Measurements from ENCODE around the gene C1orf35.

Gene C1orf35

DNA sequence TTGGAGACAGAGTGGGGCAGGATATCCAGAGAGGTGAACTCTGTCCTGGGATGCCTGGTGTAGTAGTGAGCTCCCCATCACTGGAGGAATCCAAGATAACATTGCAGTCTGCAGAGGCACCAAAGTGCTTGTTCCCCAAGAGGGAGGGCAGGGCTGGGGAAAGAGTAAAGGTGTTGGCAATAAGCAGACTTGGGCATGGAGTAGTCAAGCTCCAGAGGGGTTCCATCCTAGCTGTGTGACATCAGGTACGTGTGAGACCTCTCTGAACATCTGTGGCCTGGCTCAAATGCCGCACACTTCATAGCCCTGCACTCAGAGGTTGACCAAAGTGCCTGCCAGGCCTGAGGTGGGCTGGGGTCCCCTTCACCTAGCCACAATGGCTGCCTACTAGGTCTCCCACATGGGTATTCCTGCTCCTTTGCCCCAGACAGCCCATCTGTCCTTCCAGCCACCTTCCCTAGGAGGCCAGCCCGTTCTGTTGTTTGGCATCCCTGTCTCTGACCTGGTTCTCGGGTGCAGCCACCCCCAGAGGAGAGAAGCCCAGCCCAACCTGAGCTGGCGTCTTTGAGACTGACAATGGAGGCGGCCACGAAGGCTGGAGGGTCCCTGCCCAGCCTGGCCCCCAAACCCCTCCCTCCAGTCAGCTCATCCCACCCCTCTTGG, 23.4 kb downstream of the C1orf35 start:
- no peak for FAIRE-seq
- DNase-seq (ENCODE audit: low spot score), result no peak

- DNase-seq (ENCODE audit: low spot score) (no peak), FAIRE-seq (no peak)
Observed at GRCh38 chr1:228079013-228079412, 24.1 kb downstream of the C1orf35 start.

- FAIRE-seq (no peak), DNase-seq (ENCODE audit: low spot score) (no peak)
Observed at GRCh38 chr1:228077565-228078330, 25.4 kb downstream of the C1orf35 start.

- no peak for FAIRE-seq
- no peak for DNase-seq (ENCODE audit: low spot score)
Observed at GRCh38 chr1:228076796-228077430, 26.2 kb downstream of the C1orf35 start.

- FAIRE-seq (no peak), DNase-seq (ENCODE audit: low spot score) (no peak)
Observed at GRCh38 chr1:228075801-228076271, 27.3 kb downstream of the C1orf35 start.

DNA sequence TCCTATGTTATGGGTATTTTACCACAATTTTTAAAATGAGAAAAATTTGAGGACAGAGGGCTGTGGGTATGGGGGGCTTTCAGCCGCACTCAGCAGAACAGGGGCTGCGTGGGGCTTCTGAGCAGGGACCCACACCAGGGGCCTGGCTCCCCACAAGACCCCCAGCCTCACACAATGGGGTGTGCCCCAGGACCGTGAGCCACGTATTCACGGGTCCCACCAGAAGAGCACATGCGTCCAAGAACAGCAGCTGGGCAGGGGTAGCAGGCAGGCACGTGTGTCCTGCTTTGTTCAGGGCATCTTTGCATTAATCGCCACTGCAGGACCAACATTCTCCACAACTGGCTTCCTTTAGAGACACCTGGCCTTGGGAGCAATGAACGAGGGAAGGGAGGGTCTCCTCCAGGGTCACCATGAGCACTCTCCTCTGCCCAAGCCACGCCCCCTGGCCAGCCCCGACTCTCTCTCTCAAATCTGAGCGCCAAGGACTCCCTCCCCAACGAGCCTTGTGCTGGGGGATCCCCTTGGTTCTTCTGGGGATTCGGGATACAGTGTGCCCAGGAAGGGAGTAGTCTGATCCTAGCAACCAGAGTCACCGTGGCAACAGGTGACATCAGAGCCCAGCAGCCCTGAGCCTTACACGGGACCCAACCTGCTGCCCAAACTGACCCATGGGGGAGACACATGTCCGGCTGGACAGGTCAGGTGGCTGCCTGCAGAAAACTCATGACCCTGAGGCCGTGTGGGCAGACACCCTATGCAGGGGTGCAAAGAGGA, 28.0 kb downstream of the C1orf35 start:
- no peak for DNase-seq (ENCODE audit: low spot score)
- FAIRE-seq, result no peak

- no peak for FAIRE-seq
- DNase-seq (ENCODE audit: low spot score), result no peak
Observed at GRCh38 chr1:228073857-228074545, 29.1 kb downstream of the C1orf35 start.

DNA sequence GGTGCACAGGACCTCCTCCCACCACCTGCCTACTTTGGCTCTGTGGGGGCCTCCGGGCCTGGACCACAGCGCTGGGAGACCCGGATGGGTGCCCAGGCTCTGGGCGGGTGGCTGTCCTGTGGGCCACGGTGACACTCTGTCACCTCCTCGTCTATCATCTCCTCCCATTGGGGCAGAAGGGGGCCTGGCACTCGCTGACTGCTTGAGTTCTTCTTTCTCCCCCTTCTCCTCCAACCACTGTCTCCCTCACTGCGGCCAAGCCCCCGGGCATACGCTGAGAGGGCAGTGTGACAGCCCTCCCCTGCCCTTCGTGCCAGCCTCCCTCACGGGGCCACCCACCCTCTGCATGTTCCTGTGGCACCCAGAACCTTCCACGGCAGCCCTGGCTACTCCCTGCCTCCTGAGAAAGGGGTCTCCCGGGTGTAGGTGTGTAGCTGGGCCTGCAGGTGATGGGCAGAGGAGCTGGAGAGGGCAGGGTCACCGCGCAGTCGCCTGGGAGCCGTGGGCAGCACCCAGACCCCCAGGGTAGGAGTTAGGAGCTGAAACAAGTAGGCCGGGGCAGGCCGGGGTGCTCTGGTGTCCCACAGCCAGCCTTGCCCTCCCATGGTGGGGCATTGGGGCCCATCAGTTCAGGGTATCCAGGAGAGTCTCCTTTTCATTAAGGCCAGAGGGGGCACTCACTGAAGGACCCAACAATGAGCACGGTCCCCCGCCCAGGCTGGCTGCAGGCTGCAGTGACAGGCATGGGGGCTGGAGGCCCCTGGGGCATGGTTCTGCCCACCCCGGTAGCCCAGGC, 29.9 kb downstream of the C1orf35 start:
- no peak for FAIRE-seq
- no peak for DNase-seq (ENCODE audit: low spot score)

DNA sequence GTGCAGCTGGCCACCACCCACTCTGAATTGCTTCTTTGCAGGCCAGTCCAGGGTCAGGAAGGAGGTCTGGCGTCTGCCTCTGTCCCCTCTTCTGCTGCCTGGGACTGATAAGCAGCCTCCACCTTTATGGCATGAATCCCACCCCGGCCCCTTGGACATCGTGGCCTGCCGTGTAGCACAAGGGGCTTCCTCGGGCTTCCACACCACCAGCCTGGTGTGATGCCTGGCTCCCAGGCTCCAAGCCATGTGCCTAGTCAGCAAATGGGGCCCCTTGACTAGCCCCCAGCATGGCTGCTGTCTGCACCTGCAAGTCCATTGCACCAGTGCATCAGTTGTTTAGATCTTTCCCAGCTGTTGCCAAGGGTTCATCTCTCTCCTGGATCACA, 30.5 kb downstream of the C1orf35 start:
- FAIRE-seq, result no peak
- no peak for DNase-seq (ENCODE audit: low spot score)

GRCh38 chr1:228071839-228072657, 31.1 kb downstream of the C1orf35 start:
- no peak for DNase-seq (ENCODE audit: low spot score)
- FAIRE-seq, result peak; percentile 17

DNA sequence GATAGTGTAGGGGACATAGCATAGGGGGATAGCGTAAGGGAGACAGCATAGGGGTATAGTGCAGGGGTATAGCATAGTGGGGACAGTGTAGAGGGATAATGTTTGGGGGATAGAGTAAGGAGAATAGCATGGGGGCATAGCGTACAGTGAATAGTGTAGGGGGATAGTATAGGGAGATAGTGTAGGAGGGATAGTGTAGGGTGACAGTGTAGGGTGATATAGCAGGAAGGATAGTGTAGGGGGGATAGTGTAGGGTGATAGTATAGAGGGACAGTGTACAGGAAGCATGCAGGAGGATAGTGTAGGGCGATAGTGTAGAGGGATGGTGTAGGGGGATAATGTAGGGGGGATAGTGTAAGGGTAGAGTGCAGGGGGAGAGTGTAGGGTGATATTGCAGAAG, 32.3 kb downstream of the C1orf35 start:
- FAIRE-seq, result no peak

DNA sequence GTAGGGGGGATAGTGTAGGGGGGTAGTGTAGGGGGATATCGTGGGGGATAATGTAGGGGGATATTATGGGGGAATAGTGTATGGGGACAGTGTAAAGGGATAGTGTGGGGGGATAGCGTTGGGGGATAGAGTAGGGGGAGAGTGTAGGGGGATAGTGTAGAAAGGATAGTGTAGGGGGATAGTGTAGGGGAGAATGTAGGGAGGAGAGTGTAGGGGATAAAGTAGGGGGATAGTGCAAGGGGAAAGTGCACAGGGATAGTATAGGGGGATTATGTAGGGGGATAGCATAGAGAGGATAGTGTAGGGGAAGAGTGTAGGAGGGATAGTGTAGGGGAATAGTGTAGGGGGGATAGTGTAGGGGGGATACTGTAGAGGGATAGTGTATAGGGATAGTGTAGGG, 33.0 kb downstream of the C1orf35 start:
- FAIRE-seq (no peak), DNase-seq (ENCODE audit: low spot score) (no peak)

More for the DNA sequence above, 32.3 kb downstream of the C1orf35 start:
- DNase-seq (ENCODE audit: low spot score), result no peak

- DNase-seq (ENCODE audit: low spot score) (no peak), FAIRE-seq (no peak)
Observed at GRCh38 chr1:228068359-228068758, 34.8 kb downstream of the C1orf35 start.

DNA sequence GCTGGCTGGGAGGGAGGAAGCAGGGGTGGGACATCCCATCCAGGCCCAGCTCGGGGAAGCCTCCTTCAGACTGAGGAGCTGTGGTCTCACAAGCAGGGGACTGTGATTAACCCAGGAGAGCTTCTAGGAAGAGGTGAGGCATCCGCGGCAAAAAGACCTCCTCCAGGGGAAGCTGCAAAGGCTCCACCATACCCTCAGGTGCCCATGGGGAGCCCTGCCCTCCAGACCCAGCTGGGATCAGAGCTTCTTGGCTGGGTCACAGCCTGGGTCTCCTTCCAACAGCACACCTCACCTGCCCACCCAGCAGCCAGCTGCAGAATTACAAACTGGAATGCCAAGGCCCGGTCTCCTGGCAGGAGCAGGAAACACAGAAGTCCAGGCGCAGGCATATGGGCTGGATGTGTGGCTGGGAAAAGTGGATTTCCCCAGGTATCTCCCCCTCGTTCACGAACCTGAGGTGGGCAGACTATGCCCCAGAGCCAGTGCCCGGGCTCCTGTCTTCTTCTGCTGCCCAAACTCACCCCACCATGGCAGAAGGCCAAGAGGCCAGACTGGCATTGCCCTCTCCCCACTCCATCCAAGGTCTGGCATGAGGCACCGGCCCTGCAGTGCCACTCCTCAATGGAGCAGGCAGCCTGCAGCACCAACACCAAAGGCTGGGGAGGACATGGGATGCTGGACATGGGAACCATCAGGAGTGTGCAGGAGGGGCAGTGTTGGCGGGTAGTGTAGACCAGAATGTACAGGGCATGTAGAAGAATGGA, 36.1 kb downstream of the C1orf35 start:
- DNase-seq (ENCODE audit: low spot score) (no peak), FAIRE-seq (no peak)

DNA sequence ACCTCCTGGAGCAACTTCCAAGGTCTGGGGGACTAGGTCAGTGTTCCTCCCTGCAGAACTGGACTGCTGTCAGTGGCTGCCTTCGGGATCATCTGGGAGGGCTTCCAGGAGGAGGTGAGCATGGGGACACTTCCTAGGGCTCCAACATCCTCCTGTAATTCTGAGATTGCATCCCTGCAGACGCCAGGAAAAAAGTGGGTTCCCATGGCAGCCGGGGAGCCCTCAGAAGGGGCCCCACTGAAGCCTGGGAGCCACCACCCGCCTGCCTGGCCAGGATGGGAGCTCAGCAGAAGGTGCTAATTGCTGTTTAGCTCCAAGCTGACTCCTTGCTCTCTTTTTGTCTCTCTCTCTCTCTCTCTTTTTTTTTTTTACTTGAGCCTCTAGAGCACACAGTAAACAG, 36.7 kb downstream of the C1orf35 start:
- FAIRE-seq (no peak), DNase-seq (ENCODE audit: low spot score) (no peak)

DNA sequence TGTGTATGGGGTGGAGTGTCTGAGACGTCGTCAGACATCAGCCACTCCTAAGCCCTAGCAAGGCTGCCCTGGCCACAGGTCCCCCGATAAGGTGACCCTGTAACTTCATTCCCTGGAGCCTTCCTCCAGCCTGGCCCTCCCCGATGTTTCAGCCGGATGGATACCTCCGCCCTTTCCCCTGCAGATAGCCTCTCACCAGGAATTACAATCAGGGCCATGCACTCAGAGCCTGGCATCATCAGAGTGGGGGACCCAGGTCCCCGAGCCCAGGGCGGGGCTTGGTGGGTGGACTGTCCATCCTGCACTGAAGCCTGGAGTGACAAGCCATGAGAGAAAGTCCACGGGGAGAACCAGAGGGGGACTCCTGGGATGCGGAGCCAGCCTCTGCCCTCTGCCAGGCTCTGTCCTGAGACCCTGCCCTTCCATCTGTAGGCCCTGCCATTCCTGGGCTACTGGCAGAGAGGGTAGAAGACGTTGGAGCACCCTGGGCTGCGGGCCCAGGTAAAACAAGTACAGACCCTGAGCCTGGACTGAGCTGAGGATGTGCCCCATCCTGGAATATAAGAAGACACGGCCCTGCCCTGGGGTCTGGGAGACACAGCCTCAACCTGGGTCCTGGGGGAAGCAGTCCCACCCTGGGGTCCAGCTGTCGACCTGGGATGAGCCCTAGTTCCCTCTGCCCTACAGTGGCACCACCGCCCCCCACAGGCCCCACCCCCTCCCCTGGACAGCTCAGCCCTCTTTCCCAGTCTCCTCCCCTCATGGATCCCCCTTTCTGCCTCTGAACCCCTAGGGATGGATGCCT, 37.4 kb downstream of the C1orf35 start:
- DNase-seq (ENCODE audit: low spot score) (no peak), FAIRE-seq (no peak)

GRCh38 chr1:228064741-228065542, 38.2 kb downstream of the C1orf35 start:
- FAIRE-seq (no peak), DNase-seq (ENCODE audit: low spot score) (no peak)
